Measurements from ENCODE around the gene SNAPC3. TPM values are rescaled to one million over a fixed set of nuclear protein-coding genes. Genes with fewer than 3 reads are reported as not detected.

SNAPC3 gene
- total RNA-seq, 1 experiment from 2014 or later: 11.5 TPM

DNA sequence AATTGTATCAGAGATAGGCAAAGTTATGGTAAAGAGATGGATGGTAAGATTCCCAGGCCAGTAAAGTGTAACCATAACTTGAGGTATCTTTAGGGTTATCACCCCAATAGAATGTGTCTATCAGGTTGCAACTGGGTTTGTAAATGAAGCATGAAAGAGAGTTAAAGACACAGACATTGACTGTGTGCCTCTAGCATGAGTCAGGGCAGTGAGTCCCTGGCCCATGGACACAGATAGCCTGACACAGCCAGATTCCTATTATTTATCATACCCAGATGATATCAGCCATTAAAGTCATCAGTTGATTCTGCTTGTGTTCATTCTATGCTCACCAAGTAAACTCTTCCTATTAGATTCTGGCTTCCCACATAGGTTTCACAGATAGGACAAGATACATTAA lies 33.5 kb upstream of the SNAPC3 start:
- H3K4me3 ChIP-seq (ENCODE audit: low read depth in 2 of 2, low read length in 2 of 2): no peak overlapping the region
- in situ Hi-C loops (cut with HindIII; ENCODE audit: low pct_unique_long_range_greater_than_20kb, low sequenced_read_pairs) (no loop called here), intact Hi-C loops (cut with micrococcal nuclease; ENCODE audit: unreplicated experiment) (no loop called here)
- no peak for TF ChIP-seq POLR2AphosphoS5 (IDR thresholded peaks at IDR 0.05; ENCODE audit: low read depth, low read length)
- TF ChIP-seq, protein P1, sequence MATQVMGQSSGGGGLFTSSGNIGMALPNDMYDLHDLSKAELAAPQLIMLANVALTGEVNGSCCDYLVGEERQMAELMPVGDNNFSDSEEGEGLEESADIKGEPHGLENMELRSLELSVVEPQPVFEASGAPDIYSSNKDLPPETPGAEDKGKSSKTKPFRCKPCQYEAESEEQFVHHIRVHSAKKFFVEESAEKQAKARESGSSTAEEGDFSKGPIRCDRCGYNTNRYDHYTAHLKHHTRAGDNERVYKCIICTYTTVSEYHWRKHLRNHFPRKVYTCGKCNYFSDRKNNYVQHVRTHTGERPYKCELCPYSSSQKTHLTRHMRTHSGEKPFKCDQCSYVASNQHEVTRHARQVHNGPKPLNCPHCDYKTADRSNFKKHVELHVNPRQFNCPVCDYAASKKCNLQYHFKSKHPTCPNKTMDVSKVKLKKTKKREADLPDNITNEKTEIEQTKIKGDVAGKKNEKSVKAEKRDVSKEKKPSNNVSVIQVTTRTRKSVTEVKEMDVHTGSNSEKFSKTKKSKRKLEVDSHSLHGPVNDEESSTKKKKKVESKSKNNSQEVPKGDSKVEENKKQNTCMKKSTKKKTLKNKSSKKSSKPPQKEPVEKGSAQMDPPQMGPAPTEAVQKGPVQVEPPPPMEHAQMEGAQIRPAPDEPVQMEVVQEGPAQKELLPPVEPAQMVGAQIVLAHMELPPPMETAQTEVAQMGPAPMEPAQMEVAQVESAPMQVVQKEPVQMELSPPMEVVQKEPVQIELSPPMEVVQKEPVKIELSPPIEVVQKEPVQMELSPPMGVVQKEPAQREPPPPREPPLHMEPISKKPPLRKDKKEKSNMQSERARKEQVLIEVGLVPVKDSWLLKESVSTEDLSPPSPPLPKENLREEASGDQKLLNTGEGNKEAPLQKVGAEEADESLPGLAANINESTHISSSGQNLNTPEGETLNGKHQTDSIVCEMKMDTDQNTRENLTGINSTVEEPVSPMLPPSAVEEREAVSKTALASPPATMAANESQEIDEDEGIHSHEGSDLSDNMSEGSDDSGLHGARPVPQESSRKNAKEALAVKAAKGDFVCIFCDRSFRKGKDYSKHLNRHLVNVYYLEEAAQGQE (IDR thresholded peaks at IDR 0.05; ENCODE audit: insufficient read depth in 1 of 2, low read depth in 2 of 2, low read length in 1 of 2): no peak
- TF ChIP-seq TCF7L2 (IDR thresholded peaks at IDR 0.05; ENCODE audit: low read depth, low read length): no peak
- TF ChIP-seq SIN3A (IDR thresholded peaks at IDR 0.05; ENCODE audit: borderline replicate concordance, insufficient read depth, low read depth, low read length): no peak
- TF ChIP-seq, protein P2, sequence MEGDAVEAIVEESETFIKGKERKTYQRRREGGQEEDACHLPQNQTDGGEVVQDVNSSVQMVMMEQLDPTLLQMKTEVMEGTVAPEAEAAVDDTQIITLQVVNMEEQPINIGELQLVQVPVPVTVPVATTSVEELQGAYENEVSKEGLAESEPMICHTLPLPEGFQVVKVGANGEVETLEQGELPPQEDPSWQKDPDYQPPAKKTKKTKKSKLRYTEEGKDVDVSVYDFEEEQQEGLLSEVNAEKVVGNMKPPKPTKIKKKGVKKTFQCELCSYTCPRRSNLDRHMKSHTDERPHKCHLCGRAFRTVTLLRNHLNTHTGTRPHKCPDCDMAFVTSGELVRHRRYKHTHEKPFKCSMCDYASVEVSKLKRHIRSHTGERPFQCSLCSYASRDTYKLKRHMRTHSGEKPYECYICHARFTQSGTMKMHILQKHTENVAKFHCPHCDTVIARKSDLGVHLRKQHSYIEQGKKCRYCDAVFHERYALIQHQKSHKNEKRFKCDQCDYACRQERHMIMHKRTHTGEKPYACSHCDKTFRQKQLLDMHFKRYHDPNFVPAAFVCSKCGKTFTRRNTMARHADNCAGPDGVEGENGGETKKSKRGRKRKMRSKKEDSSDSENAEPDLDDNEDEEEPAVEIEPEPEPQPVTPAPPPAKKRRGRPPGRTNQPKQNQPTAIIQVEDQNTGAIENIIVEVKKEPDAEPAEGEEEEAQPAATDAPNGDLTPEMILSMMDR (IDR thresholded peaks at IDR 0.05): no peak
- ChIA-PET CTCF (no interaction called here), POLR2A (no interaction called here)
- H3K9me3 ChIP-seq (ENCODE audit: control insufficient read depth, insufficient read depth, low read depth, low read length): no peaks in the 10 kb centered on the region
- ATAC-seq (no peak), DNase-seq (ENCODE audit: low read depth, low spot score) (no peak)
- no peaks in the 10 kb centered on the region for H3K36me3 ChIP-seq (ENCODE audit: control insufficient read depth, insufficient read depth, low read length)
- H3K27ac ChIP-seq (ENCODE audit: low read length): no peak overlapping the region
- no peaks in the 10 kb centered on the region for H3K27me3 ChIP-seq (ENCODE audit: control insufficient read depth, insufficient read depth, low read length)
- no TSS peak for BruUV-seq (replicated peaks)
- no peaks in the 10 kb centered on the region for H3K4me1 ChIP-seq (ENCODE audit: control insufficient read depth, insufficient read depth, low read length)

DNA sequence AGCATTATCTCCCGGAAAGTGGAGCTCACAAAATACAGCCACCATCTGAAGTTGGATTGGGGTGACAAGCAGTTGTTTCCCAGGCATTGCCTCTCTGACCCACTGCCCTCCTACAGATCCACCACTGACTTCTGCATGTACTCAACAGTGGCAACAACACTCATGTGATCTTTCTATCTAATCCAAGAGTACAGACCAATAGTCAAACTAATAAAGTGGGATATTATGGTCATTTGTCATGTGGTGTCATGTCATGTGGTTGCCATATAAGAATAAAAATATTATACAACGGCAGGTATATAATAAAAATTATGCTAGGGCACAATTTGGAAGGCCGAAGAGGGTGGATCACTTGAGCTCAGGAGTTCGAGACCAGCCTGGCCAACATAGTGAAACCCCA lies 33.0 kb upstream of the SNAPC3 start:
- TF ChIP-seq, protein P2 (IDR thresholded peaks at IDR 0.05): no peak
- TF ChIP-seq, protein P1 (IDR thresholded peaks at IDR 0.05; ENCODE audit: insufficient read depth in 1 of 2, low read depth in 2 of 2, low read length in 1 of 2): no peak
- TF ChIP-seq TCF7L2 (IDR thresholded peaks at IDR 0.05; ENCODE audit: low read depth, low read length): no peak
- TF ChIP-seq POLR2AphosphoS5 (IDR thresholded peaks at IDR 0.05; ENCODE audit: low read depth, low read length): no peak
- TF ChIP-seq SIN3A (IDR thresholded peaks at IDR 0.05; ENCODE audit: borderline replicate concordance, insufficient read depth, low read depth, low read length): no peak
- no peaks in the 10 kb centered on the region for H3K4me1 ChIP-seq (ENCODE audit: control insufficient read depth, insufficient read depth, low read length)
- H3K27me3 ChIP-seq (ENCODE audit: control insufficient read depth, insufficient read depth, low read length): no peaks in the 10 kb centered on the region
- intact Hi-C loops (cut with micrococcal nuclease; ENCODE audit: unreplicated experiment) (no loop called here), in situ Hi-C loops (cut with HindIII; ENCODE audit: low pct_unique_long_range_greater_than_20kb, low sequenced_read_pairs) (no loop called here)
- H3K27ac ChIP-seq (ENCODE audit: low read length): no peak overlapping the region
- no TSS peak for BruUV-seq (replicated peaks)
- H3K4me3 ChIP-seq (ENCODE audit: low read depth in 2 of 2, low read length in 2 of 2): no peak overlapping the region
- ATAC-seq (no peak), DNase-seq (ENCODE audit: low read depth, low spot score) (no peak)
- ChIA-PET CTCF (no interaction called here), POLR2A (no interaction called here)
- no peaks in the 10 kb centered on the region for H3K9me3 ChIP-seq (ENCODE audit: control insufficient read depth, insufficient read depth, low read depth, low read length)
- H3K36me3 ChIP-seq (ENCODE audit: control insufficient read depth, insufficient read depth, low read length): no peaks in the 10 kb centered on the region

Data from Panc1 (cell line).